OCI-LY1 (cell line): ENCODE measurements around the gene TXNDC11.

ENCODE experiments used
- H2AFZ ChIP-seq: fragments of 200-600 bp; sonication (generic), shearing (Covaris generic); 2 replicates; pipeline ENCODE4 v1.6.0; 2014; ENCODE audit warnings: antibody characterized with exemption, mild to moderate bottlenecking, low read length
- H3F3A ChIP-seq: fragments of 200-600 bp; sonication (generic), shearing (Covaris generic); 2 replicates; pipeline ENCODE4 v1.6.0; 2014; ENCODE audit warnings: mild to moderate bottlenecking, antibody characterized with exemption, low read length, moderate library complexity; ENCODE audit not compliant: insufficient read depth
- H3K27ac ChIP-seq: fragments of 200-600 bp; sonication (generic); 2 replicates; pipeline ENCODE4 v1.5.1; 2014; ENCODE audit warnings: low read length, mixed run types, mild to moderate bottlenecking, low read depth; ENCODE audit not compliant: poor library complexity, severe bottlenecking
- H3K27me3 ChIP-seq: fragments of 200-600 bp; sonication (generic); 2 replicates; pipeline ENCODE4 v1.6.0; 2014; ENCODE audit warnings: antibody characterized with exemption, mild to moderate bottlenecking, low read length, moderate library complexity; ENCODE audit not compliant: insufficient read depth
- H3K36me3 ChIP-seq: fragments of 200-600 bp; sonication (generic); 2 replicates; pipeline ENCODE4 v1.6.1; 2014; ENCODE audit warnings: mild to moderate bottlenecking, antibody characterized with exemption, low read length, moderate library complexity, mixed read lengths; ENCODE audit not compliant: insufficient read depth
- H3K4me1 ChIP-seq: fragments of 200-600 bp; sonication (generic); 2 replicates; pipeline ENCODE4 v1.5.1; 2014; ENCODE audit warnings: mild to moderate bottlenecking, low read length, moderate library complexity; ENCODE audit not compliant: insufficient read depth, severe bottlenecking
- H3K4me2 ChIP-seq: fragments of 200-600 bp; sonication (generic), shearing (Covaris generic); 2 replicates; pipeline ENCODE4 v1.6.1; 2014; ENCODE audit warnings: low read length
- H3K4me3 ChIP-seq: fragments of 200-600 bp; sonication (generic); 2 replicates; pipeline ENCODE4 v1.5.1; 2014; ENCODE audit warnings: low read length, low read depth, mild to moderate bottlenecking, mixed read lengths; ENCODE audit not compliant: poor library complexity, severe bottlenecking
- H3K79me2 ChIP-seq: fragments of 200-600 bp; shearing (Covaris generic); 2 replicates; pipeline ENCODE4 v1.6.1; 2016; ENCODE audit warnings: mixed run types, low read length, mixed read lengths; ENCODE audit not compliant: insufficient read depth
- H3K9ac ChIP-seq: fragments of 200-600 bp; sonication (generic), shearing (Covaris generic); 2 replicates; pipeline ENCODE4 v1.6.1; 2014; ENCODE audit warnings: mild to moderate bottlenecking, low read length, mixed read lengths
- H3K9me2 ChIP-seq: fragments of 200-600 bp; sonication (generic), shearing (Covaris generic); 2 replicates; pipeline ENCODE4 v1.6.1; 2014; ENCODE audit warnings: low read depth, mild to moderate bottlenecking, low read length, mixed read lengths
- H3K9me3 ChIP-seq: fragments of 200-600 bp; shearing (Covaris generic); 2 replicates; pipeline ENCODE4 v1.6.1; 2014; ENCODE audit warnings: low read length, mixed read lengths
- H4K20me1 ChIP-seq: fragments of 200-600 bp; sonication (generic), shearing (Covaris generic); 2 replicates; pipeline ENCODE4 v1.6.0; 2016; ENCODE audit warnings: mild to moderate bottlenecking, low read length; ENCODE audit not compliant: insufficient read depth
- EZH2 ChIP-seq: fragments of 200-600 bp; sonication (generic), shearing (Covaris generic); IDR thresholded peaks from 2 replicates; pipeline ENCODE4 v1.8.0; 2017; ENCODE audit warnings: borderline replicate concordance, mixed run types, mild to moderate bottlenecking, antibody characterized with exemption, low read length, moderate library complexity, mixed read lengths
- TF ChIP-seq, protein P1 (sequence below): fragments of 200-600 bp; sonication (generic), shearing (Covaris generic); IDR thresholded peaks from 2 replicates; pipeline ENCODE4 v1.5.1; 2017; ENCODE audit warnings: mild to moderate bottlenecking, antibody characterized with exemption, low read length, moderate library complexity, mixed read lengths

TXNDC11 gene

GRCh38 chr16:11755022-11755760 lies 12.5 kb upstream of the TXNDC11 start:
- Histone ChIP-seq H3K27ac (no peak overlapping the region), H3F3A (no peaks in the 10 kb centered on the region; the same call in 1 of the 2 replicates), H3K4me2 (no peak overlapping the region), H3K9me3 (no peaks in the 10 kb centered on the region), H3K9me2 (no peaks in the 10 kb centered on the region), H3K4me1 (no peaks in the 10 kb centered on the region), H3K4me3 (no peak overlapping the region), H3K79me2 (no peaks in the 10 kb centered on the region), H3K27me3 (no peaks in the 10 kb centered on the region), H2AFZ (no peak overlapping the region), H3K9ac (no peak overlapping the region), H3K36me3 (peaks cover 89% of the 10 kb centered on the region), H4K20me1 (no peaks in the 10 kb centered on the region)
- TF ChIP-seq, protein P1, sequence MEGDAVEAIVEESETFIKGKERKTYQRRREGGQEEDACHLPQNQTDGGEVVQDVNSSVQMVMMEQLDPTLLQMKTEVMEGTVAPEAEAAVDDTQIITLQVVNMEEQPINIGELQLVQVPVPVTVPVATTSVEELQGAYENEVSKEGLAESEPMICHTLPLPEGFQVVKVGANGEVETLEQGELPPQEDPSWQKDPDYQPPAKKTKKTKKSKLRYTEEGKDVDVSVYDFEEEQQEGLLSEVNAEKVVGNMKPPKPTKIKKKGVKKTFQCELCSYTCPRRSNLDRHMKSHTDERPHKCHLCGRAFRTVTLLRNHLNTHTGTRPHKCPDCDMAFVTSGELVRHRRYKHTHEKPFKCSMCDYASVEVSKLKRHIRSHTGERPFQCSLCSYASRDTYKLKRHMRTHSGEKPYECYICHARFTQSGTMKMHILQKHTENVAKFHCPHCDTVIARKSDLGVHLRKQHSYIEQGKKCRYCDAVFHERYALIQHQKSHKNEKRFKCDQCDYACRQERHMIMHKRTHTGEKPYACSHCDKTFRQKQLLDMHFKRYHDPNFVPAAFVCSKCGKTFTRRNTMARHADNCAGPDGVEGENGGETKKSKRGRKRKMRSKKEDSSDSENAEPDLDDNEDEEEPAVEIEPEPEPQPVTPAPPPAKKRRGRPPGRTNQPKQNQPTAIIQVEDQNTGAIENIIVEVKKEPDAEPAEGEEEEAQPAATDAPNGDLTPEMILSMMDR: no peak
- TF ChIP-seq EZH2: no peak

- no peak overlapping the region for H3K27ac ChIP-seq
- H2AFZ ChIP-seq: no peak overlapping the region
- H3K4me3 ChIP-seq: no peak overlapping the region
- H3K79me2 ChIP-seq: no peaks in the 10 kb centered on the region
- H3K9me3 ChIP-seq: no peaks in the 10 kb centered on the region
- H3K9ac ChIP-seq: no peak overlapping the region
- no peaks in the 10 kb centered on the region; the same call in 1 of the 2 replicates for H3F3A ChIP-seq
- no peaks in the 10 kb centered on the region for H3K9me2 ChIP-seq
- peaks cover 87% of the 10 kb centered on the region for H3K36me3 ChIP-seq
- H3K27me3 ChIP-seq: no peaks in the 10 kb centered on the region
- no peaks in the 10 kb centered on the region for H3K4me1 ChIP-seq
- no peak for TF ChIP-seq EZH2
- TF ChIP-seq, protein P1: no peak
- H4K20me1 ChIP-seq: no peaks in the 10 kb centered on the region
- no peak overlapping the region for H3K4me2 ChIP-seq
Observed at GRCh38 chr16:11752856-11753255, 10.2 kb upstream of the TXNDC11 start.

GRCh38 chr16:11750056-11750455 lies 7.4 kb upstream of the TXNDC11 start:
- no peak overlapping the region for H2AFZ ChIP-seq
- no peaks in the 10 kb centered on the region for H3K9me2 ChIP-seq
- H3K36me3 ChIP-seq: peaks cover 63% of the 10 kb centered on the region
- no peaks in the 10 kb centered on the region for H3K79me2 ChIP-seq
- H3K9me3 ChIP-seq: no peaks in the 10 kb centered on the region
- H3K4me2 ChIP-seq: no peak overlapping the region
- H4K20me1 ChIP-seq: no peaks in the 10 kb centered on the region
- H3K27me3 ChIP-seq: no peaks in the 10 kb centered on the region
- no peaks in the 10 kb centered on the region; the same call in 1 of the 2 replicates for H3F3A ChIP-seq
- no peak overlapping the region for H3K4me3 ChIP-seq
- TF ChIP-seq, protein P1: no peak
- no peak for TF ChIP-seq EZH2
- no peaks in the 10 kb centered on the region for H3K4me1 ChIP-seq
- no peak overlapping the region for H3K9ac ChIP-seq
- H3K27ac ChIP-seq: no peak overlapping the region
